Skeletal muscle satellite cell (primary cell): ENCODE results near the gene WNT5A.
A peak's percentile ranks its signal among the peaks of the same experiment; 100 is the strongest.

Experiments used
- H3K27me3 ChIP-seq: 2 replicates; pipeline ENCODE4 v1.7.0; 2013; ENCODE audit warnings: low read length; ENCODE audit not compliant: control insufficient read depth, insufficient read depth
- H3K36me3 ChIP-seq: 2 replicates; pipeline ENCODE4 v1.7.0; 2013; ENCODE audit warnings: mild to moderate bottlenecking, control low read depth, low read length; ENCODE audit not compliant: insufficient read depth
- H3K4me1 ChIP-seq: 2 replicates; pipeline ENCODE4 v1.7.0; 2013; ENCODE audit warnings: low read length; ENCODE audit not compliant: control insufficient read depth, insufficient read depth
- H3K4me2 ChIP-seq: 2 replicates; pipeline ENCODE4 v1.7.0; 2013; ENCODE audit warnings: mild to moderate bottlenecking, low read length
- H3K4me3 ChIP-seq: 2 replicates; pipeline ENCODE4 v1.7.0; 2013; ENCODE audit warnings: low read length
- H3K9ac ChIP-seq: 2 replicates; pipeline ENCODE4 v1.7.0; 2013; ENCODE audit warnings: mild to moderate bottlenecking, low read depth, low read length, moderate library complexity
- H3K9me3 ChIP-seq: replicated peaks from 2 replicates; pipeline ENCODE4 v1.7.0; 2013; ENCODE audit warnings: mild to moderate bottlenecking, control low read depth, low read length

The WNT5A gene

DNA sequence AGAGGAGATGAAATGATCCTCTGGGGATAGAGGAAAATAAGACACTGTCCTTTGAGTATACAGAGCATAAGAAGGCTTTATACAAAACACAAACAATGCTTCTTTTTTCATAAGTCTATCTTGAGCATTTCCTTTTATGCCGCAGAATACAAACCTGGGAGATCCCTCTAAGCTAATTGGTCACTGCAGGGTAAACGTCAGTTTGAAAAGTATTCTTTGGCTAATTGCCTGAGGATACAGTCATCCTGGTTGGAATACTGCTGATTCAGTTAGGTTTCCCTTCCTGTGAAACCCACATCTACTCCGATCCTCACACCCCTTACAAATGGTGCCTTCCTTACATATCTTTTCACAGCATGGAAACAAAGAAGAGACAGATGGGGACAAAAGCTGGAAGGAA lies 10.6 kb downstream of the WNT5A start:
- Histone ChIP-seq H3K4me3 (peak overlapping the region; percentile 18), H3K4me1 (peaks cover 39% of the 10 kb centered on the region), H3K9me3 (no peaks in the 10 kb centered on the region), H3K27me3 (no peaks in the 10 kb centered on the region), H3K9ac (no peak overlapping the region), H3K36me3 (peaks cover 78% of the 10 kb centered on the region), H3K4me2 (peak overlapping the region; percentile 96)

DNA sequence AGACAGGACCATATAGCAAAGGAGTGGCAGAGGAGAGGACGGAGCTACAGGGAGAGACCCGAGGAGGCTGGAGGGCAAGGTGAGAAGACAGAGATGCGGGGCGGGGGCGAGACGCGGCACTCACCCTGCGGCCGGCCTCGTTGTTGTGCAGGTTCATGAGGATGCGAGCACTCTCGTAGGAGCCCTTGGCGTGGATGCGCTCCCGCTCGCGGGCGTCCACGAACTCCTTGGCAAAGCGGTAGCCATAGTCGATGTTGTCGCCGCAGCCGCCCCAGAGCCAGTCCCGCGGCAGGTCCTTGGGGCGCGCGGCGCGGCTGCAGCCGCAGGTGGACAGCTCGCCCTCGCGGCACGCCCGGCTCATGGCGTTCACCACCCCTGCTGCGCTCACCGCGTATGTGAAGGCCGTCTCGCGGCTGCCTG lies 12.9 kb downstream of the WNT5A start:
- H3K9ac ChIP-seq, result no peak overlapping the region
- no peaks in the 10 kb centered on the region for H3K27me3 ChIP-seq
- H3K4me3 ChIP-seq, result no peak overlapping the region

DNA sequence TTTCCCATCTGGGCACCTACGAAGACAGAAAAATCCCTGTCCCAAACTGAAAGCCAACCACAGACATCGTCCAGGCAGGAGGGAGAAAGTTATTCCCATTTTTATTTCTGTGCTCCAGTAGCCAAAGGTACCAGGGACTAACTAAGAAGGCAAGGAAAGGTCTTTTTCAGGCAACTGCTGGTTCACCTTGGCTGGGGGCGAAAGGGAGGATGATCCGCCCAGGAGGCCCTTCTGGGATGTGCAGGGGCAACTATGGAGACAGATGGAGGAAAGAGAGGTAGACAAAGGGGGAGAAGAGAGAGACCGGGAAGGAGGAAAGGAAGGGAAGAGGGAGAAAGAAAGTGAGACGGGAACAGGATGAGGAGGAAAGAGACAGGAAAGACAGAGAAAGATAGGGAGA lies 13.3 kb downstream of the WNT5A start:
- Histone ChIP-seq H3K4me3 (no peak overlapping the region), H3K27me3 (no peaks in the 10 kb centered on the region), H3K4me2 (no peak overlapping the region), H3K36me3 (peaks cover 90% of the 10 kb centered on the region), H3K9me3 (no peaks in the 10 kb centered on the region), H3K4me1 (peaks cover 34% of the 10 kb centered on the region), H3K9ac (no peak overlapping the region)

More for the DNA sequence above, 12.9 kb downstream of the WNT5A start:
- Histone ChIP-seq H3K36me3 (peaks cover 90% of the 10 kb centered on the region), H3K9me3 (no peaks in the 10 kb centered on the region), H3K4me2 (no peak overlapping the region), H3K4me1 (peaks cover 34% of the 10 kb centered on the region)

DNA sequence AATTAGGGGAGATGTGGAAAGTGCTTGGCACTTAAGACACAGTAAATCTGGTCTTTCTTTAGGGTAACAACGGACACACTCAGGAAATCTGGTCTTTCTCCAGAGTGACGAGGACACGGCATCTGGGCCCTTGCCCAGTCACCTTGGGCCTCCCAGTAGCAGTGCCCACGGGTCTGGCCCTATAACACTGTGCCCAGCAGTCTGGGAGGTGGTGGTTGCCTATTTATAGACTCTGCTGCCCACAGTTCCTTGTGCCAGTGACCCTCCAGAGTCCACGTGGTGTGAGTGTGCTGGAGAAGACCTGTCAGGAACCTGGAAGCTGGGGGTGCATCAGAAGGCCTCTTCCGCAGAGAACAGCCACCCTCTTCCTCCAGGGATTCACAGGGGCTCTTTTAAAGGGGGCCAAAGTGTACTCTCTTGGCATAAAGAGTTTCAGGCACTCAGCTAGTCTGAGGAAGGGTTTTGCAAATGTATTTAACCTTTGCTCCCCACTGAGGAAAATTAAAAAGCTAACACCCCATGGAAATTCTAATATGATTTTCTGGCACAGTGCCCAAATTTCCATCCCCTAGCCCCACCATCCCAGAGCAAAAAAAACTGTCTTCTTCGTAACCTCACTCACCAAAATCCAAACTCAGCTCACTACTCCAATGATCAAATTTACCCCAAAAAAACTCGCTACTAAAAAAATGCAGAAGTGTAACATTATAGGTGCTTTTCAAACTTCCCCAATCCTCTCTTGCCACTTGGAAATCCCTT lies 15.4 kb downstream of the WNT5A start:
- peaks cover 33% of the 10 kb centered on the region for H3K4me1 ChIP-seq
- no peaks in the 10 kb centered on the region for H3K9me3 ChIP-seq
- H3K4me2 ChIP-seq, result no peak overlapping the region
- no peak overlapping the region for H3K9ac ChIP-seq
- H3K4me3 ChIP-seq, result no peak overlapping the region
- H3K36me3 ChIP-seq, result peaks cover 85% of the 10 kb centered on the region
- no peaks in the 10 kb centered on the region for H3K27me3 ChIP-seq

DNA sequence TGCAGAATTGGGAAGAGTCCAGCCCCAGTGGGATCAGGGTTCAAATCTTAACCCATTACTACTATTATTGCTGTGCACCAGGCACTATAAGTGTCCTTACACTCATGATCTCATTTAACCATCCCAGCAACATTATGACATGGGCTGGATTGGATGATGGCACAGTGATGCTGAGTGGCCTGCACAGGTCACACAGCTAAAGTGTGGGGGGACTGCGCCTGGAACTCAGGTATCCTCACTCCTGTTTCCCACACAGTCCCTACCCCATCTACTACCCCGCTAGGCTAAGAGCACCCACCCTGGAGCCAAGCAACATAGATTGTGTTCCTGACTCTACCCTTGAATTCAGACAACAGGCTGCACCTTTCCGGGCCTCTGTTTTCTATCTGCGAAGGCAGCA lies 16.0 kb downstream of the WNT5A start:
- Histone ChIP-seq H3K4me3 (no peak overlapping the region), H3K4me1 (peaks cover 33% of the 10 kb centered on the region), H3K9me3 (no peaks in the 10 kb centered on the region), H3K27me3 (no peaks in the 10 kb centered on the region), H3K4me2 (no peak overlapping the region), H3K9ac (no peak overlapping the region), H3K36me3 (peaks cover 86% of the 10 kb centered on the region)

DNA sequence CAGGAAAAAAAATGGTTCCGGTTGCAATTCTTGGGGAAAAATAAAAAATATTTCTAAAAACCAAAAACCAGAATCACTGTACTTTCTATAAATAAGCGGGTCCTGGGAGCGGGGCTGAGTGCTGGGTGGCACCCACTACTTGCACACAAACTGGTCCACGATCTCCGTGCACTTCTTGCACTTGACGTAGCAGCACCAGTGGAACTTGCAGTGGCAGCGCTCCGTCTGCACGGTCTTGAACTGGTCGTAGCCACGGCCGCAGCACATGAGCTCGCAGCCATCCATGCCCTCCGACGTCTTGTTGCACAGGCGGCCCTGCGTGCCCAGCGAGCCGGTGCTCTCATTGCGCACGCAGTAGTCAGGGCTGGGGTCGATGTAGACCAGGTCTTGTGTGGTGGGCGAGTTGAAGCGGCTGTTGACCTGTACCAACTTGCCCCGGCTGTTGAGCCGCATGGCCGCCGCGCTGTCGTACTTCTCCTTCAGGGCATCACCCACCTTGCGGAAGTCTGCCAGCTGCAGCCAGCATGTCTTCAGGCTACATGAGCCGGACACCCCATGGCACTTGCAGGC lies 17.1 kb downstream of the WNT5A start:
- Histone ChIP-seq H3K4me2 (no peak overlapping the region), H3K9me3 (no peaks in the 10 kb centered on the region), H3K9ac (no peak overlapping the region), H3K4me1 (peaks cover 32% of the 10 kb centered on the region), H3K4me3 (no peak overlapping the region), H3K27me3 (no peaks in the 10 kb centered on the region), H3K36me3 (peaks cover 87% of the 10 kb centered on the region)

DNA sequence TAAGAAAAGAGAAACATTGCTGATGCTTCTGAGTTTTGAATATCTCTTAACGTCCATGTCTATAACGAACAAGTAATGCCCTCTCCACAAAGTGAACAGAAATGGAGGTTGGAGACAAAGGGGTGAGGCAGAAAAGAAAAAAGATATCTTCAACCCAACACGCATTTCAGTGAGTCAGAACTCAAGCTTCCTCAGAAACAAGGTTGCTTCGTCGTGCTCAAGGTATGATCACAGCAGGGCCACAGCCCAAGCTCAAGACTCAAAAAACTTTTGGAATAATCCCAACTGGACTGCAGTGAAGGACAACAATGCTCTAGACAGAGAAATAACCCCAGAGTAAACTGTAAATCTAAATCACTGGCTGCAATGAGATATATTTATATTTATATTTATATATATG lies 18.9 kb downstream of the WNT5A start:
- H3K9me3 ChIP-seq, result no peaks in the 10 kb centered on the region
- no peak overlapping the region for H3K4me2 ChIP-seq
- H3K27me3 ChIP-seq, result no peaks in the 10 kb centered on the region
- H3K4me1 ChIP-seq, result peaks cover 32% of the 10 kb centered on the region
- peak overlapping the region; percentile 68 for H3K9ac ChIP-seq
- no peak overlapping the region for H3K4me3 ChIP-seq
- H3K36me3 ChIP-seq, result peaks cover 76% of the 10 kb centered on the region

DNA sequence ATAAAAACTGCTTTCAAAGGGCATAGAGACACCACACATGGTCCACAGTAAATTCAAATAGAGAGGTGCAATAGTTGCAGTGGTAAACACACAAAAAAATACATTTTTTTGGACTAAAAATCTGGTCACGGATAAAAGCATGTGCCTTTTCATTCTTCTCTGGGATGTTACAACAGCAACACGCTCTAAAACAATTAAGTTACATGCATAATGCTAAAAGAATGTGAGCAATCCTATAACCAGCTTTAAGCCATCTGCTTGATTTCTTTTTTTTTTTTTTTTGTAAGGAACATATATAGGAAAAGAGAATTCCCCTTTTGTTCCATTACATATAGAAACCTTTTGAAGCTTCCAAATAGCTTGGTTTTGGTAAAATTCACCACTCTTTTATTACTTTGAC lies 20.0 kb downstream of the WNT5A start:
- Histone ChIP-seq H3K36me3 (peaks cover 65% of the 10 kb centered on the region), H3K9ac (peak overlapping the region; percentile 68), H3K4me3 (no peak overlapping the region), H3K27me3 (no peaks in the 10 kb centered on the region), H3K9me3 (no peaks in the 10 kb centered on the region), H3K4me2 (peak overlapping the region; percentile 47), H3K4me1 (peaks cover 35% of the 10 kb centered on the region)

DNA sequence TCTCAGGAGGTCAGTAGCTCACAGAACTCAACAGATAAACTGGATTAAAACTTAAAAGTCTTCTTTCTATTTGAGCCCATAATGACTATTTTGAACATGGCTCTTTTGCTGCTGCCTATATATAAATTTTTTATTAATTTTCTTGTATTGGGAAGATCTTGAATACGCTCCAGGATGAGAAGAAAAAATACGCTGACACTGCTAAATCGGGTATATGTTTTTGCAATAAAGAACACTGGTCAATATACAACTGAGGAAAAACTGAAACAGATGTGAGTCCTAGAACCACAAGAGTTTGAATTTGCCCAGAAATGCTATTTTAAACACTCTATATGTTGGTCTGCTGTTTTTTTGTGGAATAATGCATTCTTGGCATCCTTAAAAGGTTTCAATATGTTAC lies 20.6 kb downstream of the WNT5A start:
- peak overlapping the region; percentile 3 for H3K9ac ChIP-seq

DNA sequence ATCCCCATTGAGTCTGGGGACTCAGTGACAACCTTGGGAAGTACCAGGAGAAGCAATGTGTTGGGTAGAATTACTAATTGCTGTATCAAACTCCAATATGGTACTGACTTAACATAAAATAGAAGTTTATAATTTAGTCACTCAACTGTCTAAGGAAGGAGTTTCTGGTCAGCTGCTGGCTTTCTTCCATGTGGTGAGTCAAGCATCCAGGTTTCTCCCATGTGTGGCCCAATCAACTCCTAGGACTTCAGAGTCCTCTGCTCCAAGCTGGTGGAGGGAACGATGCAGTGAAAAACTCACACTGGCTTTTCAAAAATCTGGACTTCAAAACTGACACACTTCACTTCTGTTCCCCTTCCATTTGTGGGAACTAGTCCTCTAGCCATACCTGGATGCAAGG lies 25.2 kb downstream of the WNT5A start:
- Histone ChIP-seq H3K9ac (no peak overlapping the region), H3K4me2 (no peak overlapping the region), H3K9me3 (no peaks in the 10 kb centered on the region), H3K27me3 (no peaks in the 10 kb centered on the region), H3K4me3 (no peak overlapping the region), H3K36me3 (peaks cover 21% of the 10 kb centered on the region), H3K4me1 (peaks cover 21% of the 10 kb centered on the region)

More for the DNA sequence above, 20.6 kb downstream of the WNT5A start:
- no peaks in the 10 kb centered on the region for H3K27me3 ChIP-seq
- H3K4me2 ChIP-seq, result peak overlapping the region; percentile 47
- no peaks in the 10 kb centered on the region for H3K9me3 ChIP-seq
- peaks cover 59% of the 10 kb centered on the region for H3K36me3 ChIP-seq
- H3K4me3 ChIP-seq, result no peak overlapping the region
- peaks cover 40% of the 10 kb centered on the region for H3K4me1 ChIP-seq

DNA sequence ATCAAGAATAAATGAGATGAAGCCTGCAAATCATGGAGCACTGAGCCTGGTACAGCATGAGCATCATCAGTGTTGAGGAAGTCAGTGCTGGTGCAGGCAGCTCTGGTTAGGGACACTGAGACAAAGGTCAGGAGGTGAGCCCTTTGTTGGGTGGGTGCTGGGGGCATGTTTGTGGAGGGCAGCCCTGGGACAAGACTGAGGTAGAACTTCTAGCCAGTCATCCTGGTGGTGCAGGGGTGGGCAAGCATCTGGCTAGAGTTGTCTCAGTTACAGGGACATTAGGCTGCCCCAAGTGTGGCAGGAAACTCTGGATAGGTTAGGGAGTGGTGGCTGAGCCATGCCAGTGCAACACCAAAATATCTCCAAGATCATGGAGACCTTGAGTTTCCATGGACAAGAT lies 27.3 kb downstream of the WNT5A start:
- no peaks in the 10 kb centered on the region for H3K9me3 ChIP-seq
- H3K4me3 ChIP-seq, result no peak overlapping the region
- no peaks in the 10 kb centered on the region for H3K27me3 ChIP-seq
- H3K9ac ChIP-seq, result no peak overlapping the region
- H3K4me1 ChIP-seq, result peaks cover 21% of the 10 kb centered on the region
- H3K36me3 ChIP-seq, result peaks cover under 1% of the 10 kb centered on the region
- no peak overlapping the region for H3K4me2 ChIP-seq
